Ishikawa (cell line): ENCODE data around the gene PABPN1L.

ENCODE experiments used
- CEBPB ChIP-seq: IDR thresholded peaks from 2 replicates; pipeline ENCODE4 v1.6.1; 2012
- CREB1 ChIP-seq: IDR thresholded peaks from 2 replicates; pipeline ENCODE4 v1.6.1; 2012; ENCODE audit warnings: low read depth
- EGR1 ChIP-seq: IDR thresholded peaks from 2 replicates; pipeline ENCODE4 v1.6.1; 2012
- EP300 ChIP-seq: IDR thresholded peaks from 2 replicates; pipeline ENCODE4 v1.6.1; 2012; ENCODE audit warnings: borderline replicate concordance
- FOXM1 ChIP-seq: IDR thresholded peaks from 2 replicates; pipeline ENCODE4 v1.6.1; 2012; ENCODE audit warnings: low read depth, borderline replicate concordance
- NFIC ChIP-seq: IDR thresholded peaks from 2 replicates; pipeline ENCODE4 v1.6.1; 2012
- RAD21 ChIP-seq: IDR thresholded peaks from 2 replicates; pipeline ENCODE4 v1.6.1; 2012; ENCODE audit warnings: low read depth
- TAF1 ChIP-seq: IDR thresholded peaks from 2 replicates; pipeline ENCODE4 v1.6.1; 2012; ENCODE audit warnings: low read depth, mild to moderate bottlenecking
- TCF12 ChIP-seq: IDR thresholded peaks from 2 replicates; pipeline ENCODE4 v1.6.1; 2012; ENCODE audit warnings: low read depth
- TEAD4 ChIP-seq: IDR thresholded peaks from 2 replicates; pipeline ENCODE4 v1.6.1; 2012
- YY1 ChIP-seq: IDR thresholded peaks from 2 replicates; pipeline ENCODE4 v1.6.1; 2012; ENCODE audit warnings: low read depth
- ZBTB7A ChIP-seq: IDR thresholded peaks from 2 replicates; pipeline ENCODE4 v1.6.1; 2012; ENCODE audit warnings: low read depth
- TF ChIP-seq, protein P1 (sequence below): IDR thresholded peaks from 2 replicates; pipeline ENCODE4 v1.6.1; 2012
- TF ChIP-seq, protein P2 (sequence below): IDR thresholded peaks from 2 replicates; pipeline ENCODE4 v1.6.1; 2012
- TF ChIP-seq, protein P3 (sequence below): IDR thresholded peaks from 2 replicates; pipeline ENCODE4 v1.6.1; 2012; ENCODE audit warnings: low read depth, mild to moderate bottlenecking

PABPN1L gene

DNA sequence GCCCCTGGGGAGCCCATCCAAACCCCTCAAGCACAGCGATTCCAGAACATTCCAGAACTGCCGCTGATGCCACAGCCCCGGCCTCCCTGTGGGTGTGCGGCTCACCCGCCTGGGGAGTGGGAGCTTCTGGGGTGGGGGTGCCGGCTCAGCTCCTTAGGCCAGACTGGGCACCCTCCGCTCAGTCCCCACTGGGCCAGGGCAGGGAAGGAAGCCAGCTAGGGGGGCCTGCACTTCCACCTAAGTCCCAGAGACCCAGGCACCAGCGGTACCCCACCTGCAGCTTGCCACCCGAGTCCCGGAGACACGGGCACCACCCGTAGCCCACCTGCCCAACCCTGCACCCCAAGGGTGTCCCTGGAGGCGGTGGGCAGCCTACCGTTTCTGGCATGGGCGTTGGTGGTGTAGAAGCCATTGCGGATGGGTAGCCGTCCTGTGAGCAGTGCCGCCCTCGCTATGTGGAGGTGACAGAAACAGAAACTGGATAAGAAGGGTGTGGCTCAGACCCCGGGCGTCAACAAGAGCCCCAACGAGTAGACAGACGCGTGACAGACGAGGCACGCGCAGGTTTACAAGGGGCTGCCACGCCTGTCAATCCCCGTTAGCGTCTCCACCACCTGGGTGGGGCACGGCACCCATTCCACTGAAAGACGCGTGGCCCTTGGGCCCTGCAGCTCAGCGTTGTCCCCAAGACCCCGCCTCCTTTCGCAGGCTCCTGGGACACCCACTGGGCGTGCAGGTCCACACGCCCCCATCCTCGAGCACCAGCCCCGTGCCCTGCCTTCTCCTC lies 24.7 kb downstream of the PABPN1L start:
- TF ChIP-seq RAD21 (no peak), CREB1 (no peak), TAF1 (no peak)
- TF ChIP-seq, protein P1, sequence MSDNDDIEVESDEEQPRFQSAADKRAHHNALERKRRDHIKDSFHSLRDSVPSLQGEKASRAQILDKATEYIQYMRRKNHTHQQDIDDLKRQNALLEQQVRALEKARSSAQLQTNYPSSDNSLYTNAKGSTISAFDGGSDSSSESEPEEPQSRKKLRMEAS: no peak
- TF ChIP-seq, protein P2, sequence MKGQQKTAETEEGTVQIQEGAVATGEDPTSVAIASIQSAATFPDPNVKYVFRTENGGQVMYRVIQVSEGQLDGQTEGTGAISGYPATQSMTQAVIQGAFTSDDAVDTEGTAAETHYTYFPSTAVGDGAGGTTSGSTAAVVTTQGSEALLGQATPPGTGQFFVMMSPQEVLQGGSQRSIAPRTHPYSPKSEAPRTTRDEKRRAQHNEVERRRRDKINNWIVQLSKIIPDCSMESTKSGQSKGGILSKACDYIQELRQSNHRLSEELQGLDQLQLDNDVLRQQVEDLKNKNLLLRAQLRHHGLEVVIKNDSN: no peak

DNA sequence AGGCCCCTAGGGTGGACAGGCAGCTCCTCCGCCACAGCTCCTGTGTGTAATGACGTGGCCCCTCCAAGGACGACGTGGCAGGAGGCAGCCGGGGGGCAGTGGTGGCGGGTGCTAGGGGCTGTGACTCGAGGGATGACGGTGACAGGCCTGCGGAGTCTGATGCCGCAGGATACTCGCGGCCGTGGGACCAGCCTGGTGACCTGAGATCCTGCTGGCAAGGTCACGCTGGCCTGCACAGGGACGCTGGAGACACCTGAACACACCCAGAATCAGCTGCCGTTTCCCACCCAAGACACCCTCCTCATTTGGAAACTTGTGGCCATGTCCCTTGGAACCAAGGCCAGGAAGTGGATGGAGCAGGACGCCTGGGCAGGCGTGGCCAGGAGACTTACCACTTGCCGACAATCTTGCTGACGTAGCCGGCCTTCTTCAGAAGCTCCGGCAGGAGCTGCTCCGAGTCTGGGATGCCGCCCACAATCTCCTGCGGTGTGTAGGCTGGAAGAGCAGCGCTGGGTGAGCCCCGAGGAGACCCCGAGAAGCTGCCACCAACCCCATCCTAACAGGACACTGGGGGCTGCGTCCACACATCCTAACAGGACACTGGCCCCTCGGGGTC lies 25.8 kb downstream of the PABPN1L start:
- TF ChIP-seq TCF12 (no peak), FOXM1 (no peak), CREB1 (no peak), RAD21 (no peak), EP300 (no peak), YY1 (no peak), ZBTB7A (no peak), CEBPB (no peak), TAF1 (no peak), NFIC (no peak), EGR1 (no peak), TEAD4 (no peak)
- TF ChIP-seq, protein P3, sequence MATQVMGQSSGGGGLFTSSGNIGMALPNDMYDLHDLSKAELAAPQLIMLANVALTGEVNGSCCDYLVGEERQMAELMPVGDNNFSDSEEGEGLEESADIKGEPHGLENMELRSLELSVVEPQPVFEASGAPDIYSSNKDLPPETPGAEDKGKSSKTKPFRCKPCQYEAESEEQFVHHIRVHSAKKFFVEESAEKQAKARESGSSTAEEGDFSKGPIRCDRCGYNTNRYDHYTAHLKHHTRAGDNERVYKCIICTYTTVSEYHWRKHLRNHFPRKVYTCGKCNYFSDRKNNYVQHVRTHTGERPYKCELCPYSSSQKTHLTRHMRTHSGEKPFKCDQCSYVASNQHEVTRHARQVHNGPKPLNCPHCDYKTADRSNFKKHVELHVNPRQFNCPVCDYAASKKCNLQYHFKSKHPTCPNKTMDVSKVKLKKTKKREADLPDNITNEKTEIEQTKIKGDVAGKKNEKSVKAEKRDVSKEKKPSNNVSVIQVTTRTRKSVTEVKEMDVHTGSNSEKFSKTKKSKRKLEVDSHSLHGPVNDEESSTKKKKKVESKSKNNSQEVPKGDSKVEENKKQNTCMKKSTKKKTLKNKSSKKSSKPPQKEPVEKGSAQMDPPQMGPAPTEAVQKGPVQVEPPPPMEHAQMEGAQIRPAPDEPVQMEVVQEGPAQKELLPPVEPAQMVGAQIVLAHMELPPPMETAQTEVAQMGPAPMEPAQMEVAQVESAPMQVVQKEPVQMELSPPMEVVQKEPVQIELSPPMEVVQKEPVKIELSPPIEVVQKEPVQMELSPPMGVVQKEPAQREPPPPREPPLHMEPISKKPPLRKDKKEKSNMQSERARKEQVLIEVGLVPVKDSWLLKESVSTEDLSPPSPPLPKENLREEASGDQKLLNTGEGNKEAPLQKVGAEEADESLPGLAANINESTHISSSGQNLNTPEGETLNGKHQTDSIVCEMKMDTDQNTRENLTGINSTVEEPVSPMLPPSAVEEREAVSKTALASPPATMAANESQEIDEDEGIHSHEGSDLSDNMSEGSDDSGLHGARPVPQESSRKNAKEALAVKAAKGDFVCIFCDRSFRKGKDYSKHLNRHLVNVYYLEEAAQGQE: no peak
- TF ChIP-seq, protein P2: no peak
- TF ChIP-seq, protein P1: no peak

DNA sequence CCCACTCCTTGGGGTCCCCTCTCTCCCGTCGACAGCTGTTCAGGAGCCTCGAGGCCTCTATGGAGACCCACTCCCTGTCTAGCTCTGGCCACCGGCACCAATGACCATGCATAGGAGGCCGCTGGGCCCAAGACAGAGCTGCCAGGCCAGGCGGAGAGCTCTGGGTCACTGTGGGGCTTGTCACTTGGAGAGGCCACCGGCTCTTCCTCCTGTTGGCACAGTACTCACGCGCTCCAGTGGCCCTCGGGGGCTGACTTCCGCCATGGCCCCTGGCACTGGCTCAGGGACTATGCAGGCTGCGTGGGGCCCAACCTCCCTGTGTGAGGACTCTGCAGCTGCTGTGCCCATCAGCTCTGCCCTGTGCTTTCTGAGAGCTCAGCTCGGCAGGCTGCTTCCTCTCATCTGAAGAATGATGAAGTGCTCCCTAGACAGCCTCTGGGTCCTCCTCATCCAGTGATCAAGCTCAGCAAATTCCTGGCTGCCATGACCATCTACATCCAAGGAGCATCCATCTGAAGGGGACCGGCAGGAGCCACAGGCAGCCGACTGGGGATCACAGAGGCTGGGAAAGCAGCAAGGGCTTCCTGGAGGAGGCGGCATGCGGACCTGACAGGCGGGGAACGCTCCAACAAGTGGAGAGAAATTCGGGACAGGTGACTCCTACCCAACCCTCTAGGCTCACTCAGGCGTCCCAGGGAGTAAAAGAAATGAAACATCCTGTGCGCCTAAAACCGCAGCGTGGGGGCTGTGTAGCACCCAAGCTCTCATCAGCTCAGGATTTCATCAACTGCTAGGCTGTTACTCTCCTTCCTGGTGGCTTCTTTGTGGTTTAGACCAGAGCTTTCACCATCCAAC lies 26.5 kb downstream of the PABPN1L start:
- TF ChIP-seq TEAD4 (no peak), CEBPB (no peak), NFIC (no peak), EP300 (no peak), FOXM1 (no peak), ZBTB7A (no peak), RAD21 (no peak), TCF12 (no peak), EGR1 (no peak), YY1 (no peak), TAF1 (no peak), CREB1 (no peak)
- TF ChIP-seq, protein P3: no peak
- TF ChIP-seq, protein P1: no peak
- TF ChIP-seq, protein P2: no peak

DNA sequence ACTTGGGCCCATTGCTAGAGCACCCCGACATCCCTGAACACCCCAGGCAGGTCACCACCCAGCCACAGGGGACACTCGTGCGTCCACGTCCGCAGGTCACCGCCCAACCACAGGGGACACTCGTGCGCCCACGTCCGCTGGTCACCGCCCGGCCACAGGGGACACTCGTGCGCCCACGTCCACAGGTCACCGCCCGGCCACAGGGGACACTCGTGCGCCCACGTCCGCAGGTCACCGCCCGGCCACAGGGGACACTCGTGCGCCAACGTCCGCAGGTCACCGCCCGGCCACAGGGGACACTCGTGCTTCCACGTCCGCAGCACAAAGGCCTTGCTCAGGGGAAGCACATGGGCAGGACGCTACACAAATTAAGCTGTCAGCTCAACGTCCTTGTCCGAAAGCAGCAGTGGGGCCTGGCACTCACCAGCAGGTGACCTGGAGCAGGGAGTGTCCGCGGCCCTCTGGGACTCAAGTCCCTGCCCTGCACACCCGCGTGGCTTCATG lies 27.4 kb downstream of the PABPN1L start:
- no peak for TF ChIP-seq EGR1
- TF ChIP-seq, protein P1: no peak
- TF ChIP-seq YY1: no peak
- TF ChIP-seq, protein P3: no peak
- TF ChIP-seq TCF12: no peak
- TF ChIP-seq CREB1: no peak
- TF ChIP-seq TAF1: no peak
- no peak for TF ChIP-seq RAD21
- TF ChIP-seq NFIC: no peak
- no peak for TF ChIP-seq ZBTB7A
- no peak for TF ChIP-seq TEAD4
- TF ChIP-seq EP300: no peak
- TF ChIP-seq, protein P2: no peak
- TF ChIP-seq CEBPB: no peak
- TF ChIP-seq FOXM1: no peak
